Fibroblast of lung (primary cell): ENCODE data around the gene BRINP2.

Experiments
- CTCF ChIP-seq, 2 donors: IDR thresholded peaks in 1 of 2; conservative IDR thresholded peaks in 1 of 2; 1 replicate in 1 of 2; 2 replicates in 1 of 2; pipeline ENCODE4 v1.5.1; 2011 to 2012; ENCODE audit warnings: low read length in 2 of 2, control low read depth in 1 of 2, inconsistent platforms in 1 of 2, low read depth in 1 of 2, mild to moderate bottlenecking in 1 of 2
- EZH2 ChIP-seq: IDR thresholded peaks from 2 replicates; pipeline ENCODE4 v1.5.1; 2012; ENCODE audit warnings: low read length, control low read depth, mild to moderate bottlenecking; ENCODE audit errors: missing control alignments

DNA sequence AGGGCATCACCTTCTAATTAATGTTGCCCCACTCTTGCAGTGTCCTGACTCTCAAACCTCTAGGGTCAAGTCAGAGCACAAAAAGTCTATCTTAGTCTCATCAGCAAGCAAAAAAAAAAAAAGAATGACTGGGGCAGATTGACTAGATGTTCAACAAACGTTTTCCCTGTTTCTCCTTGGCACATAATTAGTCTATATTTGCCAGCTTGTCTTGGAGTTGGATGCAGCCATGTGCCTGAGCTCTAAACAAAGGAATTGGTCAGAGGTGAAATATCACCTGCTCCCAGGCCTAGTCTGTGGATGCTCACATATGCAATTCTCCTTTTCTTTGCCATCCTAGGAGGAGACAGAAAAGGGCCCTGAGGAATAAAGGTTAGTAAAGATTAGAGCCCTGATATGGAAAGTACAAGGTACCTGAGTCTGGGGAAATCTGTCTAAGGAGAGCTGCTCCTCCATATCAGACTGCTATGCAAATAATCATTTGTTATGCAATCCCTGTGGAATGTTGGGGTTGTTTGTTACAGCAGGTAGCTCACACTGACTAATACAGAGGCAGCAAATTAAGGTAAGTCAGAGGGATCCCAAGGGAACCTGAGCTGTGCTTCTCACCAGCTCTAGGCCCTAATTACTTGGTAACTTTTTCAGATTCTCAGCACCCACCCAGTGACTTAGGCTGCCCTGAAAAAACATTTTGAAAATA is 130.8 kb downstream of the BRINP2 start:
- TF ChIP-seq CTCF (conservative IDR thresholded peaks at IDR 0.05 in 1 of 2, IDR thresholded peaks at IDR 0.05 in 1 of 2; ENCODE audit: low read depth in 1 of 2, low read length in 2 of 2) (no peak), EZH2 (no peak)
